SKM-1 (cell line): ENCODE data around the gene PLSCR3.

Experiments used
- DNase-seq: peaks from one replicate; lab custom pipeline; 2025; ENCODE audit not compliant: unreplicated experiment; lab: John Stamatoyannopoulos, UW

Gene PLSCR3

GRCh38 chr17:7394452-7395191 lies at the start of gene PLSCR3:
Gene PLSCR3 (minus strand): TSS chr17:7394525. CDS start chr17:7394110, 415 bp downstream.
- DNase-seq = peak; percentile 18

- no peak for DNase-seq
These were observed 49.5 kb upstream of the PLSCR3 start for GRCh38 chr17:7443499-7444485.

DNA sequence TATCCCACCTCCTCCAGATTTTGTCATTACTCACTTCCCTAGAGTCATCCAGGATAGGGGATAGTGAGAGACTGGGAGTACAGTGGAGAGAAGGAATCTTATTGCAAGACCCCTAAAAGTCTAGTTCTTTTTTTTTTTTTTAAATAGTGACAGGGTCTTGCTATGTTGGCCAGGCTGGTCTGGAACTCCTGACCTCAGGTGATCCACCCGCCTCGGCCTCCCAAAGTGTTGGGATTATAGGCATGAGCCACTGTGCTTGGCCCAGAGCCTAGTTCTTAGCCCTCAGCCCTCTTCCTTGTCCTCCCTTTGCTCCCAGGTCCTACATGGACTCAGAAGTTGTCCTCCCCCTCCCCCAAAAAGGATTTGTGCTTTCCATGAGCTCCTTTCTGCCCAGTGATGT lies 47.8 kb upstream of the PLSCR3 start:
- no peak for DNase-seq

GRCh38 chr17:7441266-7441665 lies 46.9 kb upstream of the PLSCR3 start:
- no peak for DNase-seq

DNA sequence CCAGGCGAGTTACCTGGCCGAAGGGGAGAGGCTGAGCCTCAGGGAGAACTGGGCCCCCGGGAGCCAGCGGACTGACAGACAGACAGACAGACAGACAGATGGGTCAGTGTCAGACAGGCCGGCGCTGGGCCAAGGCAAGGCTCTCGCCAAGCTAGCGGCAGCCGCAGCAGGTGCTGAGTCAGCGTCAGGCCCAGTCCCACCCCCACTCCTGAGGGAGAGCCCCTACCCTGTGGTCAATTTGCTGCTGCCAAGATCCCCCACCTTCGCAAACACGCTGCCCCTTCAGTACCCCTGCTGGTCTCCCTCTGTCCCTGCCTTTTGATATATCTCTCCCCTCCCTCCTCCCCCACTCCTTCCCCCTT lies 46.5 kb upstream of the PLSCR3 start:
- no peak for DNase-seq

DNA sequence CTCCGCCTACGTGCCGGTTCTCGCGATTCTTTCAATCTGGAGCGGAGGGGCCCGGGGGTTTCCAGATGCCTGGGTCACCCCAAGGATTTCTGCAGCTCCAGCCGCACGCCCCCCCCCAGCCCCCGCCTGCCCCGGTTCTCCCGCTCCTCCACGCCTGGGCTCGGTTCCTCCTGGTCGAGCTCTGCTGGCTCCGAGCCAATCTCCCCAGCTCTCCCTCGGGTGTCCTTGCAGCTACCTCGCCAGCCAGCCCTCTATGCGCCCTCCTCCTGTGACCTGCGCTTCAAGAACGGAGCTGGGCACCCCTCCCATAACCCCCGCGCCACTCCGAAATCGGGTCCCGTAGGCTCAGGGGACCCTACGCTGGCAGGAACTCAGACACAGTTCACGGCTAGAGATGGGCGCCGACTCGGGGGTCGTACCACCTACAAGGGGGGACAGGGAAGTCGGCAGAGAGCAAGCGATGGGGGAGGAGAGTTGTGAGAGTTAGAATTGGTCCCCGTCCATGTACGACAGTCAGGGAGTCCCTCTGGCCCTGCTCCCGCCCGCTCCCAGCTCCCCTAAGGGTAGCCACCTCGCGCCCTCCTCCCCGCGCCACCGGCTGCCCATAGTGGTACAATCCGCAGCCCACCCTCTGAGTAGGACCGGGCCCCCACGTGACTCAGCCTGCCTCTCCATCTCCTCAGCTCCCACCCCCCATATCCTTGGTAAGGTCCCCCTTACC lies 45.9 kb upstream of the PLSCR3 start:
- no peak for DNase-seq

DNA sequence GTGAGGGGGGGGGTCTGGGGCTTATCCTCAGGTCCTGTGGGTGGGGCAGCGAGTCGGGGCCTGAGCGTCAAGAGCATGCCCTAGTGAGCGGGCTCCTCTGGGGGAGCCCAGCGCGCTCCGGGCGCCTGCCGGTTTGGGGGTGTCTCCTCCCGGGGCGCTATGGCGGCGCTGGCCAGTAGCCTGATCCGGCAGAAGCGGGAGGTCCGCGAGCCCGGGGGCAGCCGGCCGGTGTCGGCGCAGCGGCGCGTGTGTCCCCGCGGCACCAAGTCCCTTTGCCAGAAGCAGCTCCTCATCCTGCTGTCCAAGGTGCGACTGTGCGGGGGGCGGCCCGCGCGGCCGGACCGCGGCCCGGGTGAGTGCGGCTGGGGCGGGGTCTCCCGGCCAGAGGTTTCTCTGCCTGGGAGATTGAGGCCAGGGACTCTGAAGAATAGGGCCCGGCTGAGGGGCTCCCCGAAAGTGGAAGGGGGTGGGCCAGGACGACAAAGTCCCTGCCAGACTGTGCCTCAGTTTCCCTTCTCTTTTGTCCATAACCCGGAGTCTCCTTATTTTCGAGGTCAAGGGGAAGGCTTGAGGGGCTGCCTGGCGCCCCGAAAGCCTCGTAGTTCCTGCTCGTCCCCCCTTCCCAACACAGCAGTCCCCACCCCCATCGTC lies 45.3 kb upstream of the PLSCR3 start, which contains the start of gene FGF11:
Gene FGF11 (plus strand): TSS at position 51 of the 651 bp plus-strand sequence. CDS start 109 bp downstream, at position 160.
- no peak for DNase-seq

DNA sequence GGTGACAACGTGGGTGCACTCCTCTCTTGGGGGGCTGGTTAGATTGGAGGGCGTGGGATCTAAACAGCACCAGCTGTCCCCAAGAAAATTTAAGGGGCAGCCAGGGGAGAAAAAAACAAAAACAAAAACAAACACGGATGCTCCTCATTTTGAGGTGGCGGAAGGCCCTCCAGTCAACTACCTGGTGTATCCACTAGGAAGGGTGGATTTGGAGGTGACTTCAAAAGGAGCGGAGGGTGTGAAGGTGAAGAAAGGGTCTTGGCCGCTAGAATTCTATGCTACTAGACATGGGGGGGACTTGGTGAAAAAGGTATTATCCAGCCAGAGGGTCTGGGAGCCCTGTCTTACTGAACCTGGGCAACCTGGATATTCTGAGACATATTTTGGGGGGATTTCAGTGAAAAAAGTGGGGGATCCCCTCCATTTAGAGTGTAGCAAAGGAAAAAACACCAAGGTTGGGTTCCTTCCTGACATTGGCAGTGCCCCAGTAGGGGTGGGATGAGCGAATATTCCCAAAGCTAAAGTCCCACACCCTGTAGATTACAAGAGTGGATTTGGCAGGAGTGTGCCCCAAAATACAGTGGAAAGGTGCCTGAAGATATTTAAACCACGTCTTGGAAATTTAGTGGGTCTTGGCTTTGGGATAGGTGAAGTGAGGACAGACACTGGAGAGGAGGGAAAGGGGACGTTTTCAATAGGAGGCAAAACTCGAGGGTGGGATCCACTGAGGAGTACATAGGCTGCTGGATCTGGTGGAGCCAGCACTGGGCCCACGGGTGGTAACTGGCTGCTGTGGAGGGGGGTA lies 44.5 kb upstream of the PLSCR3 start:
- no peak for DNase-seq

- DNase-seq = no peak
These were observed 43.8 kb upstream of the PLSCR3 start for GRCh38 chr17:7437950-7438614.

DNA sequence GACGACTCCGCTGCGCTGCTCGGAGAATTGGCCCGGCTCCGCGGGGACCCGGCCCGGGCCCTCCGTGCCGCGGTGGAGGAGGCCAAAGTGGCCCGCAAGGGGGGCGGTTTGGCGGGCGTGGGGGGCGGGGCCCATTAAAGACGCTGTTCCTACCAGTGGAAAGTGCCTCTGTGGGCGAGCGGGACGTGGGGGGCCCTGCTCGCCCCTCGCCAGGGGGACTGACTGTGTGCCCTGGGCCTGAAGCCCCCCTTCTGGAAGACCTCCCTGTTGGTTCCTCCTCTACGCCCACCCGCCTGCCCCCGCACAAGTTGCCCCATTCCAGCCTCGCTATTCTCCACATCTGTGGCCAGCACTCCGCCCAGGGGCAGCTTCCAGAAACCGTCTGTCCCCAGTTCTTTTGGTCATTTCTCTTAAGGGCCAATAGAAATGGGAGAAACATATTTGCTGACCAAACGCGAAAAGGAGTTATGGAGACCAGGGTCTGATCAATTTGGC lies 43.1 kb upstream of the PLSCR3 start:
- DNase-seq = no peak

DNA sequence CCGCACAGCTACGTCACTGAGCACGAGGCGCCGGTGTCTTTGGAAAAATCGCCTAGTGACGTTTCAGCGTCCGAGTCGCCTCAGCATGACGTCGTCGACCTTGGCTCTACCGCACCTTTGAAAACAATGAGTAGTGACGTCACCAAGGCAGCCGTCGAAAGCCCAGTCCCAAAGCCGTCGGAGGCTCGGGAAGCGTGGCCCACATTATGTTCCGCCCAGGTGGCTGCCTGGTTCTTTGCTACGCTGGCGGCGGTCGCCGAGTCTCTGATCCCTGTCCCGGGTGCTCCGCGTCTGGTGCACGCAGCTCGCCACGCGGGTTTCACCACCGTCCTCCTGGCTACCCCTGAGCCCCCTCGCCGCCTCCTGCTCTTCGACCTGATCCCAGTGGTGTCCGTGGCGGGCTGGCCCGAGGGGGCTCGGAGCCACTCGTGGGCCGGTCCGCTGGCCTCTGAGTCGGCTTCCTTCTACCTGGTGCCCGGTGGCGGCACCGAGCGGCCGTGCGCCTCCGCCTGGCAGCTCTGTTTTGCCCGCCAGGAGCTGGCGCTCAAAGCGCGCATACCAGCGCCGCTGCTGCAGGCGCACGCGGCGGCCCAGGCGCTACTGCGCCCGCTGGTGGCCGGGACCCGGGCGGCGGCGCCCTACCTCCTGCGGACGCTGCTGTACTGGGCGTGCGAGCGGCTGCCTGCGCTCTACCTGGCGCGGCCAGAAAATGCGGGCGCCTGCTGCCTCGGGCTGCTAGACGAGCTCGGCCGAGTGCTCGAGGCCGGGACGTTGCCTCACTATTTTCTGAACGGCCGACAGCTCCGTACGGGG lies 42.4 kb upstream of the PLSCR3 start:
- peak; percentile 4 for DNase-seq

DNA sequence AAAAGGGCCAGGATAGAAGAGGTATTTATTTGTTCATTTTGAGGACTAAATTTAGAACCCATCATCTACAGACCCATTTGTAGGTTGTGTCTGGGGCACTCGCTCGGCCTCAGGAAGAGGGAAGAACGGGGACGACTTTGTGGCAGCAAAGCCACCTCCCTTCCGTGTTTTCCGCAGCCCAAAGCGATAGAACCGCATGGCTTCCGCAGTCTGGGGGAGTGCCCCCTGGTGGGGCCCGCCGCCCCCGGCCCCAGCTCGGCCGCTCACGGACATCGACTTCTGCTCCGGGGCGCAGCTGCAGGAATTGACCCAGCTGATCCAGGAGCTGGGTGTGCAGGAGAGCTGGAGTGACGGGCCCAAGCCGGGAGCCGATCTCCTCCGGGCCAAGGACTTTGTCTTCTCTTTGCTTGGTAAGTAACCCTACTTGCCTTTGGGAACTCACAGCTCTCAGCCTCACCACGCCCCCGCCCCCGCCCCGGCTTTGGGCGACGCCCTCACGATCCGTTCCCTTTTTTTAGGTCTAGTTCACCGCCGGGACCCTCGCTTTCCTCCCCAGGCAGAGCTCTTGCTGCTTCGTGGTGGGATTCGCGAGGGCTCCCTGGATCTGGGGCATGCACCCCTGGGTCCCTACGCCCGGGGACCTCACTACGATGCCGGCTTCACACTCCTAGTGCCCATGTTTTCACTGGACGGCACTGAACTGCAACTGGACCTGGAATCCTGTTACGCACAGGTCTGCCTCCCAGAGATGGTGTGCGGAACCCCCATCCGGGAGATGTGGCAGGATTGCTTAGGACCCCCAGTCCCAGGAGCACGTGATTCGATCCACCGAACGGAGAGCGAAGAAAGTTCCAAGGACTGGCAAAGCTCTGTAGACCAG lies 41.6 kb upstream of the PLSCR3 start:
- peak; percentile 15 for DNase-seq

DNA sequence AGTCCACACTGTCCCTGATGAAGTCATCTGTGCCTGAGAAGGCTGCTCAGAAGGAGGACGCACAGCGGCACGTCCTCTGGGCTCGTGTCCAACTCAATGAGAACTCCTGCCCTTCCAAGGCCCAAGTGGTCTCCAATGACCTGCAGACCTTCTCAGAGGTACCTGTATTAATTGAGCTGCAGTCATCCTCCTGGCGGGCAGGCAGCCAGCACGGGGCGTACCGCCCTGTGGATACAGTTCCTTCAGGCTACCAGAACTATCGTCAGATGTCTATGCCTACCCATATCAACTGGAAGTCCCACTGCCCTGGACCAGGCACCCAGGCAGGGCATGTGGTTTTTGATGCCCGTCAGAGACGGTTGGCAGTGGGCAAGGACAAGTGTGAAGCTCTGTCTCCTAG lies 38.0 kb upstream of the PLSCR3 start:
- no peak for DNase-seq

DNA sequence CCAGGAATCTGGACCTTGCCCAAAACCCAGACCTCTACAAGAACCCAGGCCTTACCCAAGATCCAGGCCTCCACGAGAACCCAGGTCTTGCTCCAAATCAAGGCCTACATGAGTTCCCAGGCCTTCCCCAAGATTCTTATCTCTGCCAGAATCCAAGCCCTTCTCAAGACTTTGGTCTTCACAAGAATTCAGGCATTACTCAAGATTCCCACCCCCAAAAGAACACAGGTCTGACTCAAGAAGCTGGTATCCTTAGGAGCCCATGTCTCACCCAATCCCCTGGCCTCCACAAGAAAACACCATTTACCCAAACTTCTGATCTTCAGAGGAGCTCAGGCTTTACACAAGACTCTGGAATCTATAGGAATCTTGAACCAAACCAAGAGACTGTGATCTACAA lies 36.9 kb upstream of the PLSCR3 start:
- no peak for DNase-seq

- no peak for DNase-seq
These were observed 35.4 kb upstream of the PLSCR3 start for GRCh38 chr17:7429722-7430121.

GRCh38 chr17:7428557-7428956 lies 34.2 kb upstream of the PLSCR3 start, which contains the start of gene SPEM3:
Gene SPEM3 (plus strand): TSS chr17:7428857. CDS start chr17:7428903, 46 bp downstream.
- DNase-seq = no peak

GRCh38 chr17:7427549-7427948 lies 33.2 kb upstream of the PLSCR3 start:
- DNase-seq = no peak
